ENCODE results near the gene HTATIP2. TPM values are rescaled to one million over a fixed set of nuclear protein-coding genes. Genes with fewer than 3 reads are reported as not detected.

The HTATIP2 gene
- total RNA-seq, 1 experiment from 2014 or later, result 94.7 TPM

- DNase-seq, result peak; percentile 44
- intact Hi-C loops (cut with micrococcal nuclease; ENCODE audit: unreplicated experiment), result no loop called here
- Mint-ChIP-seq H3K27ac (ENCODE audit: unreplicated experiment) (peak overlapping the region; percentile 78), H3K9me3 (ENCODE audit: low read depth, unreplicated experiment) (no peaks in the 10 kb centered on the region), H3K4me1 (ENCODE audit: low read depth, unreplicated experiment) (peaks cover 29% of the 10 kb centered on the region), H3K36me3 (ENCODE audit: insufficient read depth, unreplicated experiment) (peaks cover 34% of the 10 kb centered on the region), H3K27me3 (ENCODE audit: unreplicated experiment) (no peaks in the 10 kb centered on the region), H3K4me3 (ENCODE audit: low read depth, unreplicated experiment) (peak overlapping the region; percentile 81)
- CTCF ChIA-PET, result no interaction called here
- BruUV-seq (replicated peaks), result no TSS peak
- TF ChIP-seq, protein P1, sequence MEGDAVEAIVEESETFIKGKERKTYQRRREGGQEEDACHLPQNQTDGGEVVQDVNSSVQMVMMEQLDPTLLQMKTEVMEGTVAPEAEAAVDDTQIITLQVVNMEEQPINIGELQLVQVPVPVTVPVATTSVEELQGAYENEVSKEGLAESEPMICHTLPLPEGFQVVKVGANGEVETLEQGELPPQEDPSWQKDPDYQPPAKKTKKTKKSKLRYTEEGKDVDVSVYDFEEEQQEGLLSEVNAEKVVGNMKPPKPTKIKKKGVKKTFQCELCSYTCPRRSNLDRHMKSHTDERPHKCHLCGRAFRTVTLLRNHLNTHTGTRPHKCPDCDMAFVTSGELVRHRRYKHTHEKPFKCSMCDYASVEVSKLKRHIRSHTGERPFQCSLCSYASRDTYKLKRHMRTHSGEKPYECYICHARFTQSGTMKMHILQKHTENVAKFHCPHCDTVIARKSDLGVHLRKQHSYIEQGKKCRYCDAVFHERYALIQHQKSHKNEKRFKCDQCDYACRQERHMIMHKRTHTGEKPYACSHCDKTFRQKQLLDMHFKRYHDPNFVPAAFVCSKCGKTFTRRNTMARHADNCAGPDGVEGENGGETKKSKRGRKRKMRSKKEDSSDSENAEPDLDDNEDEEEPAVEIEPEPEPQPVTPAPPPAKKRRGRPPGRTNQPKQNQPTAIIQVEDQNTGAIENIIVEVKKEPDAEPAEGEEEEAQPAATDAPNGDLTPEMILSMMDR (IDR thresholded peaks at IDR 0.05; ENCODE audit: unreplicated experiment), result no peak
Observed at GRCh38 chr11:20367313-20367948, 3.9 kb downstream of the HTATIP2 start.

DNA sequence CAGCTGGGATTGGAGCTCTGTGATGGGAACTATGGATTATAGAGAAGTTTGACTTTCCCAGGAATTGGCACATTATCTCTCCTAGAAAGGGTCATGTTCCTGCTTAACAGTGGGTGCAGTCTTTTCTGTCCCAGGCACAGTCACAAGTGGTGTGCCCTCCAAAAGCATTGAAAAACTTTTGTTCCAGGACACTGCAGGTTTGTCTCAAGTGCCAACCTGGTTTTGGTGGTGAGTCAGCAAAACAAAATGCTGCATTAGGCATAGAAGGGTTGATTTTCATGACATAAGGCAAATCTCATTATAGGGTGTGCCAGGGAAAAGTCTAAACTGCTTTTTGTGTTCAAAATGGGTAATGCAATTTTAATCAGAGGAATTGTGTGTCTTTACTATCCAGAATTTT lies 4.9 kb downstream of the HTATIP2 start:
- no peaks in the 10 kb centered on the region for H3K9me3 Mint-ChIP-seq (ENCODE audit: low read depth, unreplicated experiment)
- intact Hi-C loops (cut with micrococcal nuclease; ENCODE audit: unreplicated experiment), result no loop called here
- no TSS peak for BruUV-seq (replicated peaks)

DNA sequence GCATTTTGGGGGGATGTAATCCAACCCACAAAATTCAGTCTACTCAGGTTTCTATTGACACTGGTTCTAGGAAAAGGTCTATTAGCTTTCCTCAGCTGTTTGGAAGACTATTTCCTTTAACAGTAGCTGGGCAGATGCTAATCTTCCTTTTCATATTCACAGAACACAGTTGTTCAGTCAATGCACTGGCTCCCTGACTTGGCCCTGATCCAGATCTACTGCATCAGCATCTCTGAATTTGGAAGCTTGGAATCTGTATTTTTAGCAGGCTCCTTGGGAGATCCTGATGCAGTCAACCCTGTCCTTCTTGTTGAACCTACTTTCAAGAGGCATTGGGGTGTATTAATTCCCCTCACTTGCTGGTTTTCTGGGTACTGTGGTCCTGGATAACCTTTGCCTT lies 6.3 kb downstream of the HTATIP2 start:
- BruUV-seq (replicated peaks), result no TSS peak
- Mint-ChIP-seq H3K27me3 (ENCODE audit: unreplicated experiment) (no peaks in the 10 kb centered on the region), H3K4me1 (ENCODE audit: low read depth, unreplicated experiment) (peaks cover 32% of the 10 kb centered on the region), H3K4me3 (ENCODE audit: low read depth, unreplicated experiment) (no peak overlapping the region), H3K27ac (ENCODE audit: unreplicated experiment) (no peak overlapping the region), H3K36me3 (ENCODE audit: insufficient read depth, unreplicated experiment) (peaks cover 20% of the 10 kb centered on the region), H3K9me3 (ENCODE audit: low read depth, unreplicated experiment) (no peaks in the 10 kb centered on the region)
- intact Hi-C loops (cut with micrococcal nuclease; ENCODE audit: unreplicated experiment), result no loop called here
- CTCF ChIA-PET, result no interaction called here
- TF ChIP-seq, protein P1 (IDR thresholded peaks at IDR 0.05; ENCODE audit: unreplicated experiment), result no peak
- DNase-seq, result no peak

More for the DNA sequence above, 4.9 kb downstream of the HTATIP2 start:
- H3K4me3 Mint-ChIP-seq (ENCODE audit: low read depth, unreplicated experiment), result no peak overlapping the region
- H3K36me3 Mint-ChIP-seq (ENCODE audit: insufficient read depth, unreplicated experiment), result peaks cover 30% of the 10 kb centered on the region
- CTCF ChIA-PET, result no interaction called here
- DNase-seq, result no peak
- TF ChIP-seq, protein P1 (IDR thresholded peaks at IDR 0.05; ENCODE audit: unreplicated experiment), result no peak
- H3K4me1 Mint-ChIP-seq (ENCODE audit: low read depth, unreplicated experiment), result peaks cover 19% of the 10 kb centered on the region
- no peaks in the 10 kb centered on the region for H3K27me3 Mint-ChIP-seq (ENCODE audit: unreplicated experiment)
- H3K27ac Mint-ChIP-seq (ENCODE audit: unreplicated experiment), result peak overlapping the region; percentile 42

GRCh38 chr11:20372081-20372626 lies 8.6 kb downstream of the HTATIP2 start:
- Mint-ChIP-seq H3K4me3 (ENCODE audit: low read depth, unreplicated experiment) (no peak overlapping the region), H3K27me3 (ENCODE audit: unreplicated experiment) (no peaks in the 10 kb centered on the region), H3K36me3 (ENCODE audit: insufficient read depth, unreplicated experiment) (peaks cover 18% of the 10 kb centered on the region), H3K4me1 (ENCODE audit: low read depth, unreplicated experiment) (peaks cover 21% of the 10 kb centered on the region), H3K27ac (ENCODE audit: unreplicated experiment) (no peak overlapping the region), H3K9me3 (ENCODE audit: low read depth, unreplicated experiment) (no peaks in the 10 kb centered on the region)
- TF ChIP-seq, protein P1 (IDR thresholded peaks at IDR 0.05; ENCODE audit: unreplicated experiment), result no peak
- intact Hi-C loops (cut with micrococcal nuclease; ENCODE audit: unreplicated experiment), result no loop called here
- DNase-seq, result no peak
- no TSS peak for BruUV-seq (replicated peaks)
- CTCF ChIA-PET, result no interaction called here

All from Calu3 (cell line).